GM12891 (cell line): ENCODE data around the gene BLTP2.
"Not testable (repeated sequence)": the region's sequence is repeated elsewhere in the genome, so short reads cannot be mapped to it uniquely, and the experiment has no call there.

Experiments used
- DNase-seq: peaks from one replicate; pipeline ENCODE4 v3.0.0; 2011; ENCODE audit warnings: low spot score; ENCODE audit not compliant: insufficient read length
- FAIRE-seq: peaks from 2 replicates; lab custom pipeline; 2011; peaks lifted over from hg19 to GRCh38; lab: Jason Lieb, UNC
- PAX5 ChIP-seq: IDR thresholded peaks from 2 replicates; pipeline ENCODE4 v1.6.1; 2011; ENCODE audit warnings: low read length, moderate library complexity, mild to moderate bottlenecking; ENCODE audit not compliant: insufficient read depth, severe bottlenecking
- POLR2A ChIP-seq: IDR thresholded peaks from 2 replicates; pipeline ENCODE4 v1.6.1; 2011; ENCODE audit warnings: low read depth, low read length, control low read depth
- POLR2AphosphoS5 ChIP-seq: IDR thresholded peaks from 2 replicates; pipeline ENCODE4 v1.6.1; 2011; ENCODE audit warnings: low read depth, low read length, control low read depth
- POU2F2 ChIP-seq: IDR thresholded peaks from 2 replicates; pipeline ENCODE4 v1.6.1; 2011; ENCODE audit warnings: low read depth, mild to moderate bottlenecking, control low read depth, low read length, moderate library complexity
- SPI1 ChIP-seq: IDR thresholded peaks from 2 replicates; pipeline ENCODE4 v1.6.1; 2011; ENCODE audit warnings: low read depth, low read length, control low read depth
- TAF1 ChIP-seq: IDR thresholded peaks from 2 replicates; pipeline ENCODE4 v1.6.1; 2011; ENCODE audit warnings: low read depth, low read length, control low read depth

The BLTP2 gene

DNA sequence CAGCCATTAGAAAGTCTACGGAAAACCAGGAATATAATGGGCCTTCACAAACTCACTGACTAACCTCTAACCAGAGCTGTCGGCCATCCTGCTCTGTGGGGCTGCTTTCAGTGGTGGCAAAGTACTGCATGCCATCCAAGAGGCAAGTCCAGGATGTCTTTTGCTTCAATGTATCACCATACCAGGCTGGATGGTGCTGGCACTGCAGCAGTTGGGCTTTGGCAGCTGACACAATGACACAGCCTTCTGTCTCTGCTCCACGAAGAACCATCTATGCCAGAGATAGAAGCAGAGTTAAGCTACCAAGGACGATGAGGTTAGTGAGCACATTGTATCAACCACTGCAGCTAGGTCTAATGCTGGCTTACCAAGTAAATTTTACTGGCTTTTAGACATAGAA is 21.3 kb downstream of the BLTP2 start:
- no peak for DNase-seq
- TF ChIP-seq POLR2AphosphoS5: no peak
- TF ChIP-seq SPI1: no peak
- TF ChIP-seq PAX5: no peak
- no peak for TF ChIP-seq TAF1
- TF ChIP-seq POU2F2: no peak
- TF ChIP-seq POLR2A: no peak
- FAIRE-seq: no peak

DNA sequence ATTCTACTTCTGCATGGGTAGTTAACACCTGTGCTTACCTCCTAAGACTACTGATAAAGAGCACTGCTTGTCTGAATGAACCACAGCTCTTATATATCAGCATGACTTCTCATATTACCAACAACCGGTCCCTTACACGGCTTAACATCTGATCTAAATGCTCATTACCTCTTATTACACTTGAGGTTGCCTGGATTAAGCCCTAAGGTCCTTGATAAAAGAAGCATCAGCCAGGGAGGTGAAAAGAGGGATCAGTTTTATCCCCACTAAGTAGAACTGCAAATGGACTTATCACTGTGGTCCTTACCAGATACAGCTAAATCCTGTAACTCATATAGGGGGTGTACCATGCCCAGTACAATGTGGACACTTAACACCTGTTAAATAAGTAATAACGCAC is 22.8 kb downstream of the BLTP2 start:
- FAIRE-seq (no peak), DNase-seq (no peak)

DNA sequence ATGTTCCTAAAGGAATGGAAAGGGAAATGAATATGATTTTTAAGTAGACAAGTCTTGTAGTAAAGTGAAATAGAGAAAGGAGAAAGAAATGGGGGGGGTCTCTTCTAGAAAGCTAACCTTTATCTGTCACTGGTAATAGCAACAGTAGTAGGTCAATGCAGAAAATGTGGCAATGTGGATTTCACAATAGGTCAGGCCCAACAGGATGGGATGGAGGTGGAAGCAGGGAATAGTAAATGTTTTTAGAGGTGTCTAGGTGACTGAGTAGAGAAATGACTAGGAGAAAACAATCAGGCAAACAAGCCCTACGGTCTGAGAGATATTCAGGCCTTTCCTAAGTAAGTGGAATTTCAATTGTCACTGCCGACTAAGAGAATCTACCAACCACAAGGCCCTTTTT is 24.9 kb downstream of the BLTP2 start:
- TF ChIP-seq POU2F2 (no peak), POLR2A (no peak), TAF1 (no peak)
- DNase-seq (no peak), FAIRE-seq (no peak)

More for the DNA sequence above, 22.8 kb downstream of the BLTP2 start:
- no peak for TF ChIP-seq POU2F2
- TF ChIP-seq SPI1: no peak
- no peak for TF ChIP-seq TAF1
- TF ChIP-seq POLR2AphosphoS5: no peak
- no peak for TF ChIP-seq PAX5
- no peak for TF ChIP-seq POLR2A

DNA sequence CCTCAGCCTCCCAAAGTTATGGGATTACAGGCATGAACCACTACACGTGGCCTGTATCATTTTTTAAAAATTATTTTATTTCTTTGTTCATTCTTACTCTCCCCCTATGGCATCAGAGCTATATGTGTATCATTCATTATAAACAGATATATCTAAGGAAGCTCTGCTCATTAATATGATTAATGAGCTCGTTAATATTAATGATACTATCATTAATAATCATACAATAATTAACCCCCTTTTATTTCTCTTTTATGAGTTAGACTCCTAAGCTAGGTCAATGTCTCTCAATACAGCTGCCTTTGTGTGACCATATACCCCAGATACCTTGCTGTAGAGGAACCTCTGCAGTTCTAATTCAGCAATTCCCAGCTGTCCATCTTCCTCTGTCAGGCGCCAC is 26.5 kb downstream of the BLTP2 start:
- no peak for FAIRE-seq
- no peak for DNase-seq
- TF ChIP-seq POLR2AphosphoS5 (no peak), TAF1 (no peak), PAX5 (no peak), POU2F2 (no peak), POLR2A (no peak), SPI1 (no peak)

DNA sequence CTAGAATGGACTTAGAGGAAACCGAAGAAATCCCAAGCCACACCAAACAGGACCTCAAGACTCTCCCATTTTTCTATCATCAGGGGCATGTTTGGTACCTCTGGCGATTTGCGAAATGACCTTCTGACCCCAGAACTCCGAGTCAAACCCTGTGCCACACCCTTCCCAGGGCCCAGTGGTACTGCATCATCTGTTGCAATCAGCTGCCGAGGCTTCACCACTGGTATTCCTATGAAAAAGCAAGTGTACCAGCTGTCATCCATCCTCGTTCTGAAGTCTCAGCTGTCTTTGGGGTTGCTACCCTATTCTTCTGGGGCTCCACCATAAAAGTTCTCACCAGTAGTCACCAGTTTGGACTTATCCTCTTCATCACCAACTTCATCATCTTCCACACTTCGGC is 28.7 kb downstream of the BLTP2 start:
- DNase-seq (no peak), FAIRE-seq (no peak)
- no peak for TF ChIP-seq SPI1
- TF ChIP-seq PAX5: no peak
- TF ChIP-seq TAF1: no peak
- TF ChIP-seq POLR2A: no peak
- TF ChIP-seq POU2F2: no peak

DNA sequence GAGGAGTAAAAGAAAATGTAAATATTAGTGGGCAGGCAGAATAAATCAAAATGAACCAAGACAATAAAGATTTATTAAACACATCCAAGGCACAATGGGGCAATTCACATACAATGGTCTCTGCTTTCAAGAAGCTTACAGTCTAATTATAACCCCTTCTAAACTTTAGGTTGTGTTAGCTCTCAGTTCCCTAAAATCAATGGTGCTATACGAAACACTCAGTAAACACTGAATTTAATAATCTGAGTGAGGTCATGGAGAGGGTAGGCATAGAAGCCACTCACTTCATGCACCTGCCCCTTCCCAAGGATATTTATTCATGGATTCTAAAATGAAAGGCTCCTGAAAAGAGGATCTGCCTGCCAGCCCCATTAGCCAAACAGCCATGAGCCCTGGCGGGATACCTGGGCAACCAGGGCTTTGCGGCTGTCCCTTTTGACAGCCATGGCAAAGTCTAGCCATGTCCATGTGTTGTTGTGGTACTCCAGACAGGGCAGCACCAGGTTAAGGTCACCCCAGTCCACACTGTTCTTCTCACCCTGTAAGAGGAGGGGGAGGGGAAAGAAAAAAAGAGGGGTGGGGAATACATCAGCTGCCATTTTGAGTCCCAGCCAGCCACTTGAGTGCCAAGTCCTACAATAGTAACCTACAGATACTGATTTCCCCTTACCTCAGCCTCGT is 29.6 kb downstream of the BLTP2 start:
- TF ChIP-seq SPI1 (peak; percentile 82), POLR2AphosphoS5 (no peak)
- FAIRE-seq (no peak), DNase-seq (no peak)

DNA sequence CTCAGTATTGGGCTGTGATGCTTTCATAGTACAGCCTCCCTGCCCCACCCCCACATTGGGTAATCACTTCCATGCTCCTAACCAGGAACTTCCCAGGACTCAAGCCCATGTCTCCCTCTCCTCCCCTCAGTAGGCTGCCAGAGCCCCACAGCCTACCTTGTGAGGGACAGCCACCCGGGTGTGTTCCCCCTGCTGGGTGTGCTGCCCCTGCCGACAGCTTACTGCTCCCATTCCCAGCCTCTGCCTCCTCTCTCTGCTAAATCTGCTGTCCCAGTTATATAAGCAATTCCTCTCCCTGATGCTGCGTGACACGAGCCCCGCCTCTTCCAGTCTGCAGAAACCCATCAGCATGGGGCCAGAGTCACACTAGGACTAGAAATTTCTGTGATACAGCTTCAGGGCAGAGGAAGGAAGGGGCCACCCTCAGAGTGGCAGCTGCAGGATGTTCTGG is 31.0 kb downstream of the BLTP2 start, which contains the start of gene RSKR:
RSKR (minus strand) TSS at position 255 of the 451 bp plus-strand sequence; CDS start at position 231, 24 bp downstream.
- FAIRE-seq (no peak), DNase-seq (no peak)
- 0 out of 2 replicates have a peak, but pooled peaks have one; percentile 0 for TF ChIP-seq POLR2A
- no peak for TF ChIP-seq POU2F2
- no peak; the same call in 1 of the 2 replicates for TF ChIP-seq POLR2AphosphoS5

DNA sequence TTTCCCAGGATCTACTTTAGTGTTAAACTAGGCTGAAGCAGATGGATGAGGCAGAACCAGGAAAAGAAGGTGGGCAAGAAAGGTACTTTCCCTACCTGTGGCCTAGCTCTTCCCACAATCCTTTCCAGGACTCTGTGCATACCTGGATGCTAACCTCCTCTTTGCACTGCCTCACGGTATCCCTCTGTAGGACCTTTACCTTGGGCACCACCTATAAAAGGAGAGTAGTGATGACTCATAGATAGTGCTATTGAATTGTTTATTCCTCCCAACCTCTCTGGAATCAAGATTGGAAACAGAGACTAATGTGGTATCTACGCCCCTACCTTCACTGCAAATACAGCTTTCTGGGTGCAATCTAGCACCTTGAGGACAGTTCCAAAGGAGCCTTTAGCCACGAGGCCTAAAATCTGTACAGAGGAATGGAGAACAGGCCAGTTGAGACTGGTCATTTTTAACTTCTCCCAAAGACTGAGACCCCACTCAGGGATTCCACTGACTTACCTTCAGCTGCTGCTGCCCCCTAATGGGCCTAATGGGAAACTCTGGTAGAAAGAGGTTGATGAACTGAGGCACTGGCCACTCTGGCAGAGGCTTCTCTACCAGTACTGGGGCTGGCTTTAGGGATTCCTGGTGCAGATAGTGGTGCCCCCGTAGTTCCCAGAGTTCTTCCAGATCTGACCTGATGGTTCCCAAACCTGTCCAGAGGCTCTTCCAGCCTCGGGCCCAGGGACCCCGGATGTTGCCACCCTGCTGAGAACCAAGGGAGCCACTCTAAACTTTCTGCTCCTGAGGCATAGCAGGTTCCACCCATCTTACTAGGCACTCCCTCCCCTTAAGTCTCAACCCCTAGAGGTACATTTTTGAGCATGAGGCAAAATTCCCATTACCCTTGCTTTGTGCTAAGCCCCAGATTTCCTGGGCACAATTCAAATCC is 31.8 kb downstream of the BLTP2 start:
- no peak for DNase-seq
- FAIRE-seq: no peak
- TF ChIP-seq TAF1 (no peak), POLR2AphosphoS5 (no peak), PAX5 (no peak), POLR2A (no peak), POU2F2 (no peak), SPI1 (no peak)

DNA sequence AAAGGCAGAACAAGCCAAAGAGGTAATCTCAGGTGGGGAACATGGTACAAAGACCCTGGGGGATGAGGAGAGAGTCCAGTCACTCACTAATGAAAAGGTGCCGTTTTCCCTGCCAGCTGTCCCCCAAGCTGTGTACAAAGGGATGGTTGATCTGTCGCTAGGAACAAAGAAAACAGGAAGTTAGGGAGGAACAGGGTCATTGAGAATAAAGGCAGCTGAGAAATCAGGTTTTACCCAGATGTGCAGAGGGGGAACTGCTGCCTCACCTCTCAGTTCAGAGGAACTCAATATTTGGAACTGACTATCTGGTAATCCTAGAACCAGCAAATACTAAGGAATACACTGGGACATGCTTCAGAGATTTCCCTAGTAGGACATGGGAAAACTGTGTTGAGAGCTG is 32.4 kb downstream of the BLTP2 start:
- FAIRE-seq (no peak), DNase-seq (no peak)
- TF ChIP-seq POLR2A (0 out of 2 replicates have a peak, but pooled peaks have one; percentile 19), SPI1 (no peak)

DNA sequence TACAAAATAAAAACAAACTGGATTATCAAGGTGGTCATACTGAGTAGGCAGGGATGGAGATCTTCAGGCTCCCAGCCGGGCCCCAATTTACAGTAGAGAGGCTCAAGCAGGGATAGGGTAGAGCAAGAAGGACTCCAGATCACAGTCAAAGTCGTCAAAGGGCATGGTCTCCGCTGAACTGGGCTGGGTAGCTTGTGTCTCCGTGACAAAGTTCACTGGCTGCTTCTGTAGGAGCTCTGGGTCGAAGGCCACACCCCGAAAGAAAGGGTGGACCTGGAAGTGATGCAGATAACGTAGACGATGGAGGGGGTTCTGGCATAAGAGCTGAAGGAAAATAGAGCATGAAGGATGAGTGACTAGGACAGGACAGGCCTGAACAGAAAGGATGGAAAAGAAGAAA is 34.6 kb downstream of the BLTP2 start:
- TF ChIP-seq POU2F2 (no peak), POLR2AphosphoS5 (no peak), TAF1 (no peak), SPI1 (no peak), PAX5 (no peak), POLR2A (no peak)
- no peak for DNase-seq
- FAIRE-seq: no peak

DNA sequence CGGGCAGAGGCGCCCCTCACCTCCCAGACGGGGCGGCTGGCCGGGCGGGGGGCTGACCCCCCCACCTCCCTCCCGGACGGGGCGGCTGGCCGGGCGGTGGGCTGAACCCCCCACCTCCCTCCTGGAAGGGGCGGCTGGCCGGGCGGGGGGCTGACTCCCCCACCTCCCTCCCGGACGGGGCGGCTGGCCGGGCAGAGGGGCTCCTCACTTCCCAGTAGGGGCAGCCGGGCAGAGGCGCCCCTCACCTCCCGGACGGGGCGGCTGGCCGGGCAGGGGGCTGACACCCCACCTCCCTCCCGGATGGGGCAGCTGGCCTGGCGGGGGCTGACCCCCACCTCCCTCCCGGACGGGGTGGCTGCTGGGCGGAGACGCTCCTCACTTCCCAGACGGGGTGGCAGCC is 40.9 kb downstream of the BLTP2 start:
- not testable (repeated sequence) for FAIRE-seq, DNase-seq
